HepG2 (cell line): ENCODE results near the gene AASS. TPM values are rescaled to one million over a fixed set of nuclear protein-coding genes. Genes with fewer than 3 reads are reported as not detected.

ENCODE experiments used
- ATAC-seq: fragments of 200-7000 bp; cut with Tn5 transposase; 3 replicates; pipeline ENCODE4 v1.9.1; 2020; ENCODE audit warnings: mild to moderate bottlenecking, moderate library complexity
- BruUV-seq: library from RNA; stranded (reverse); fragments of 400-500 nt; replicated peaks from 2 replicates; lab custom pipeline; 2021; lab: Mats Ljungman, UMichigan
- CTCF ChIA-PET: fragments of 300-600 bp; formaldehyde crosslinking; extraction: SDS; loops from one replicate; lab custom pipeline; 2021; ENCODE audit warnings: low total read pairs, inconsistent platforms, low intra/inter-chr PET ratio; lab: Yijun Ruan, JAX
- POLR2A ChIA-PET: fragments of 350-600 bp; sonication (Branson Sonifier 250); formaldehyde crosslinking; loops from one replicate; lab custom pipeline; 2020; ENCODE audit warnings: antibody characterized with exemption, inconsistent platforms; lab: Yijun Ruan, JAX
- DNase-seq: peaks from one replicate; pipeline ENCODE4 v3.0.0-alpha.2; 2015; ENCODE audit warnings: low spot score
- FAIRE-seq: peaks from 3 replicates; lab custom pipeline; 2011; peaks lifted over from hg19 to GRCh38; lab: Jason Lieb, UNC
- H2AFZ ChIP-seq: one replicate; pipeline ENCODE4 v1.6.1; 2011; ENCODE audit warnings: low read length, inconsistent platforms
- H3K27ac ChIP-seq: fragments of 300-600 bp; 3 replicates; pipeline ENCODE4 v1.8.0; 2011; ENCODE audit warnings: mixed run types, mild to moderate bottlenecking, mixed read lengths, low read length, inconsistent platforms; ENCODE audit not compliant: insufficient read depth; ENCODE audit errors: extremely low read length
- H3K27me3 ChIP-seq, 2 experiments: fragments of 200-600 bp in 1 of 2; 2 replicates in 1 of 2; 3 replicates in 1 of 2; pipeline versions ENCODE4 v1.6.0 to v1.8.0; 2011; ENCODE audit warnings: low read length in 2 of 2, mild to moderate bottlenecking in 2 of 2, moderate library complexity in 2 of 2, inconsistent platforms in 1 of 2; ENCODE audit not compliant: insufficient read depth in 2 of 2, control insufficient read depth in 1 of 2
- H3K36me3 ChIP-seq, 2 experiments: fragments of 200-600 bp in 1 of 2; replicated peaks in 1 of 2; 2 replicates in 1 of 2; 3 replicates in 1 of 2; pipeline versions ENCODE4 v1.5.1 to v1.8.0; 2011; ENCODE audit warnings: low read length in 2 of 2, inconsistent platforms in 1 of 2; ENCODE audit not compliant: insufficient read depth in 2 of 2, control insufficient read depth in 1 of 2
- H3K4me1 ChIP-seq: 2 replicates; pipeline ENCODE4 v1.5.1; 2012; ENCODE audit warnings: low read length, inconsistent platforms; ENCODE audit not compliant: insufficient read depth
- H3K4me2 ChIP-seq: 2 replicates; pipeline ENCODE4 v1.6.0; 2011; ENCODE audit warnings: low read depth, low read length, inconsistent platforms
- H3K4me3 ChIP-seq, 3 experiments: fragments of 200-600 bp in 1 of 3; sonication (generic), shearing (Covaris generic) in 1 of 3; replicated peaks in 1 of 3; 2 replicates each; pipeline ENCODE4 v1.5.1; 2011 to 2016; ENCODE audit warnings: low read length in 3 of 3, inconsistent platforms in 2 of 3, low read depth in 2 of 3, mild to moderate bottlenecking in 2 of 3, control low read depth in 1 of 3, mixed read lengths in 1 of 3; ENCODE audit not compliant: insufficient read depth in 1 of 3
- H3K79me2 ChIP-seq: one replicate; pipeline ENCODE4 v1.6.1; 2011; ENCODE audit warnings: low read length, inconsistent platforms; ENCODE audit not compliant: insufficient read depth
- H3K9ac ChIP-seq: 2 replicates; pipeline ENCODE4 v1.6.0; 2011; ENCODE audit warnings: mild to moderate bottlenecking, low read depth, low read length, inconsistent platforms; ENCODE audit not compliant: insufficient read depth
- H3K9me3 ChIP-seq: 2 replicates; pipeline ENCODE4 v1.5.1; 2012; ENCODE audit warnings: mild to moderate bottlenecking, low read length
- H4K20me1 ChIP-seq: 2 replicates; pipeline ENCODE4 v1.6.0; 2011; ENCODE audit warnings: inconsistent platforms, mild to moderate bottlenecking, low read length, moderate library complexity; ENCODE audit not compliant: insufficient read depth
- AGO2 ChIP-seq: fragments of 200-400 bp; formaldehyde crosslinking; optimal IDR thresholded peaks from 2 replicates; pipeline ENCODE3; 2017; ENCODE audit warnings: mild to moderate bottlenecking, low read depth, low read length, moderate library complexity
- CENPBD1 ChIP-seq: sonication (generic); formaldehyde crosslinking; IDR thresholded peaks from 2 replicates; pipeline ENCODE4 v1.8.0; 2022; ENCODE audit warnings: missing genetic modification reagents, low read depth, mild to moderate bottlenecking, borderline replicate concordance
- CREM ChIP-seq, 2 experiments: sonication (generic) in 1 of 2; formaldehyde crosslinking in 1 of 2; IDR thresholded peaks; 2 replicates each; pipeline versions ENCODE4 v1.4.0 to v1.6.1; 2016 to 2020; ENCODE audit warnings: antibody characterized with exemption in 1 of 2, mild to moderate bottlenecking in 1 of 2, missing genetic modification reagents in 1 of 2
- ELK4 ChIP-seq: sonication (generic); formaldehyde crosslinking; IDR thresholded peaks from 2 replicates; pipeline ENCODE4 v1.9.0; 2021; ENCODE audit warnings: missing genetic modification reagents, borderline replicate concordance
- FOXA3 ChIP-seq: IDR thresholded peaks from 2 replicates; pipeline ENCODE4 v1.6.1; 2016; ENCODE audit warnings: missing genetic modification reagents, missing compliant biosample characterization
- GLMP ChIP-seq: sonication (generic); formaldehyde crosslinking; IDR thresholded peaks from 2 replicates; pipeline ENCODE4 v1.9.0; 2021; ENCODE audit warnings: missing genetic modification reagents, mild to moderate bottlenecking, borderline replicate concordance
- GTF2F1 ChIP-seq: fragments of 150-350 bp; IDR thresholded peaks from 2 replicates; pipeline ENCODE4 v1.6.1; 2014; ENCODE audit warnings: low read length
- HINFP ChIP-seq: sonication (generic); formaldehyde crosslinking; IDR thresholded peaks from 2 replicates; pipeline ENCODE4 v1.4.0; 2020; ENCODE audit warnings: low read depth, mild to moderate bottlenecking, missing genetic modification reagents
- PLSCR1 ChIP-seq: sonication (generic); formaldehyde crosslinking; IDR thresholded peaks from 2 replicates; pipeline ENCODE4 v1.5.0; 2020; ENCODE audit warnings: missing genetic modification reagents, mild to moderate bottlenecking, borderline replicate concordance
- PPARG ChIP-seq: conservative IDR thresholded peaks from 2 replicates; pipeline ENCODE4 v1.6.1; 2016; ENCODE audit warnings: missing biosample characterization, missing genetic modification reagents
- SOX5 ChIP-seq: IDR thresholded peaks from 2 replicates; pipeline ENCODE4 v1.6.1; 2016; ENCODE audit warnings: borderline replicate concordance
- TARDBP ChIP-seq: sonication (generic); formaldehyde crosslinking; IDR thresholded peaks from 2 replicates; pipeline ENCODE4 v1.8.0; 2022; ENCODE audit warnings: mild to moderate bottlenecking, missing genetic modification reagents
- TCF7 ChIP-seq: sonication (generic); IDR thresholded peaks from 2 replicates; pipeline ENCODE4 v1.6.1; 2016; ENCODE audit warnings: antibody characterized with exemption, low read depth
- XBP1 ChIP-seq: sonication (generic); formaldehyde crosslinking; IDR thresholded peaks from 2 replicates; pipeline ENCODE4 v1.5.0; 2020; ENCODE audit warnings: missing genetic modification reagents
- ZBTB21 ChIP-seq: sonication (generic); formaldehyde crosslinking; IDR thresholded peaks from 2 replicates; pipeline ENCODE4 v1.4.0; 2020; ENCODE audit warnings: missing genetic modification reagents
- ZNF530 ChIP-seq: sonication (generic); formaldehyde crosslinking; IDR thresholded peaks from 2 replicates; pipeline ENCODE4 v1.5.0; 2020; ENCODE audit warnings: low read depth, mild to moderate bottlenecking, missing genetic modification reagents
- ZNF740 ChIP-seq: sonication (generic); formaldehyde crosslinking; IDR thresholded peaks from 2 replicates; pipeline ENCODE4 v1.4.0; 2020; ENCODE audit warnings: missing genetic modification reagents
- ZNF878 ChIP-seq: sonication (generic); formaldehyde crosslinking; IDR thresholded peaks from 2 replicates; pipeline ENCODE4 v1.8.1; 2023; ENCODE audit warnings: mild to moderate bottlenecking, missing genetic modification reagents, moderate library complexity
- WGBS: methylation state at CpG from one replicate; pipeline ENCODE4 v1.1.6; 2017; ENCODE audit warnings: low lambda C conversion rate; 5-methylcytosine and 5-hydroxymethylcytosine counted together
- in situ Hi-C: cut with HindIII; loops from 2 replicates; pipeline ENCODE4 v1.10.0; 2017; ENCODE audit warnings: low pct_unique_long_range_greater_than_20kb; ENCODE audit not compliant: extremely low pct_ligation_motif_present
- intact Hi-C: fragments of 100-400 bp; cut with micrococcal nuclease; formaldehyde crosslinking; loops from one replicate; pipeline ENCODE4 v1.10.0; 2022; ENCODE audit not compliant: unreplicated experiment
- polyA plus RNA-seq, 8 experiments: library from polyadenylated mRNA; depleted of rRNA in 3 of 8; stranded (reverse) in 7 of 8; unstranded in 1 of 8; fragments of >200 nt; fragmentation: Illumina TruSeq in 4 of 8; extraction: Trizol in 4 of 8; gene quantifications; 2 replicates each; pipeline versions ENCODE4 v1.2.1 to v1.2.3, GENCODE V29; 2011 to 2016; ENCODE audit warnings: low read depth in 4 of 8, missing spikeins in 1 of 8, mixed read lengths in 1 of 8; ENCODE audit not compliant: insufficient read depth in 1 of 8
- total RNA-seq, 5 experiments: library from RNA; depleted of rRNA; stranded (reverse); fragments of >200 nt; fragmentation: Illumina TruSeq; extraction: Trizol; gene quantifications; 2 replicates each; pipeline ENCODE4 v1.2.3, GENCODE V29; 2016; ENCODE audit warnings: low read depth in 1 of 5

Gene AASS
- total and polyA plus RNA-seq, 2 of the 13 experiments (the other 11 are each of a cell fraction or from before 2014, with no cell fraction given) = 11.6 to 43.9 TPM

GRCh38 chr7:122133477-122133876 is 10.6 kb downstream of the AASS start (continued):
- TF ChIP-seq CREM (IDR thresholded peaks at IDR 0.05) (no peak), CREM (CRISPR knock-in tag; IDR thresholded peaks at IDR 0.05) (no peak), HINFP (CRISPR knock-in tag) (no peak), TCF7 (no peak)

GRCh38 chr7:122132341-122132740 is 11.7 kb downstream of the AASS start:
- ChIA-PET CTCF (no interaction called here), POLR2A (no interaction called here)
- H3K4me2 ChIP-seq = no peak overlapping the region
- in situ Hi-C loops = no loop called here
- BruUV-seq = no TSS peak
- H3K36me3 ChIP-seq = no peaks in the 10 kb centered on the region
- no peaks in the 10 kb centered on the region for H3K27me3 ChIP-seq
- ATAC-seq (no peak), DNase-seq (no peak), FAIRE-seq (no peak)
- no peak overlapping the region for H3K9ac ChIP-seq
- H3K4me3 ChIP-seq = no peak overlapping the region
- 94% methylated on average over 2 of the region's 2 CpGs for WGBS
- H3K4me1 ChIP-seq = peaks cover 12% of the 10 kb centered on the region
- H3K27ac ChIP-seq = no peak overlapping the region
- peaks cover 6% of the 10 kb centered on the region for H3K79me2 ChIP-seq
- H2AFZ ChIP-seq = no peak overlapping the region
- intact Hi-C loops = loop anchor here (5.0 kb wide), 1 partner anchor 35 kb away; no protein-coding TSS in a partner anchor
- no peaks in the 10 kb centered on the region for H4K20me1 ChIP-seq
- no peaks in the 10 kb centered on the region for H3K9me3 ChIP-seq
- TF ChIP-seq ZNF740 (CRISPR knock-in tag) = no peak
- TF ChIP-seq XBP1 (CRISPR knock-in tag) = no peak
- no peak for TF ChIP-seq FOXA3
- no peak for TF ChIP-seq AGO2
- no peak for TF ChIP-seq ZBTB21
- no peak for TF ChIP-seq TARDBP (CRISPR knock-in tag)
- TF ChIP-seq ZNF878 (CRISPR knock-in tag) = no peak
- no peak for TF ChIP-seq GTF2F1
- no peak for TF ChIP-seq PLSCR1 (CRISPR knock-in tag)
- TF ChIP-seq CENPBD1 = no peak
- TF ChIP-seq ZNF530 (CRISPR knock-in tag) = no peak
- no peak for TF ChIP-seq GLMP (CRISPR knock-in tag)
- TF ChIP-seq PPARG (CRISPR knock-in tag) = no peak
- no peak for TF ChIP-seq ELK4
- TF ChIP-seq SOX5 = no peak
